Subcutaneous abdominal adipose tissue (tissue), 5 donors: Measurements from ENCODE around the gene F2RL2.

Experiments
- H3K27ac ChIP-seq: one replicate; pipeline ENCODE4 v1.7.0; 2013; ENCODE audit warnings: low read depth, mild to moderate bottlenecking, inconsistent platforms, low read length, moderate library complexity
- H3K27me3 ChIP-seq, 5 donors: one replicate each; pipeline ENCODE4 v1.7.0; 2013; ENCODE audit warnings: low read length in 5 of 5, inconsistent platforms in 1 of 5; ENCODE audit not compliant: control insufficient read depth in 5 of 5, insufficient read depth in 4 of 5
- H3K36me3 ChIP-seq, 5 donors: one replicate each; pipeline ENCODE4 v1.7.0; 2013; ENCODE audit warnings: low read length in 5 of 5; ENCODE audit not compliant: control insufficient read depth in 5 of 5, insufficient read depth in 5 of 5
- H3K4me1 ChIP-seq, 5 donors: one replicate each; pipeline ENCODE4 v1.7.0; 2013; ENCODE audit warnings: low read length in 5 of 5, mild to moderate bottlenecking in 3 of 5, moderate library complexity in 1 of 5; ENCODE audit not compliant: control insufficient read depth in 5 of 5, insufficient read depth in 5 of 5
- H3K4me3 ChIP-seq, 5 donors: one replicate each; pipeline ENCODE4 v1.7.0; 2013; ENCODE audit warnings: low read length in 5 of 5, low read depth in 1 of 5
- H3K9ac ChIP-seq, 5 donors: one replicate each; pipeline ENCODE4 v1.7.0; 2013; ENCODE audit warnings: low read length in 5 of 5, mild to moderate bottlenecking in 4 of 5, moderate library complexity in 3 of 5
- H3K9me3 ChIP-seq, 5 donors: one replicate each; pipeline ENCODE4 v1.7.0; 2013; ENCODE audit warnings: low read length in 5 of 5; ENCODE audit not compliant: control insufficient read depth in 5 of 5
- donor health status: healthy.
- donor health status: healthy.
- donor health status: healthy.
- donor health status: healthy.
- donor health status: healthy.

F2RL2 gene

DNA sequence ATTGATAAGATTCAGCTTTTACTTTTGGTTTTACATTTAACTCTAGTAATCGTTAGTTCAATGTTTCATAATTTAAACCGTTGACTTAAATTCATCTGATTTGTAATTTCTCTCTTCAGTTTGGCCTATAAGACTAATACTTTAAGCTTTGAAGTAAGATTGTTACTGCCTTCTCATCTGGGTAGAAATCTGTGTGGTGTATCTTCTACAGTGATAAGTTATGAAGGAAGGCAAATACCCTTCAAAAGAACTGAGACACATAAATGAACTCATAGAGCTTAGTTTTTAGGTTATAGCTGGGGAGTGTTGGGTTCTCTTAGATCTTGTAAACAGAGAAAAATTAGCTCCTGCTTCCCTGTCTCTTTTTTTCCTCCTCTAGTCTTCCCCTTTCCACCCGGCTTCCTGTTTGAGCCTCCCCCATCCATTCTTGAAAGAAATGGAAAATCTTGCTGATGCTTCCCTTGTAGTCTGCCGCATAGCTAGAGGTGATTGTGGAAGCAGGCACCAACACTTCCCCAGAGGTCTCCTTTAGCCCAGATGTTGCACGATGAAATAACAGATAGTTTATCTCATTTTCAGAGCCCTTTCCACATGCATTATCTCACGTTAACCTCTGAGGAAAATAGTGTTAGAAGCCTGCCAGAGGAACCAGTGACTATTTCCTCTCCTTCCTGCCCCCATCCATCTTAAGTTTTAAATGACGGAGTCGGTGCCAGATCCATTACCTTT, 2.0 kb upstream of the F2RL2 start:
- H3K27ac ChIP-seq = no peak overlapping the region
- H3K27me3 ChIP-seq = no peaks in the 10 kb centered on the region
- H3K4me1 ChIP-seq = peaks cover 0 to 10% (median 4%) of the 10 kb centered on the region in 5 donors
- H3K4me3 ChIP-seq = no peak overlapping the region
- no peaks in the 10 kb centered on the region for H3K36me3 ChIP-seq
- no peaks in the 10 kb centered on the region for H3K9me3 ChIP-seq
- no peak overlapping the region for H3K9ac ChIP-seq

DNA sequence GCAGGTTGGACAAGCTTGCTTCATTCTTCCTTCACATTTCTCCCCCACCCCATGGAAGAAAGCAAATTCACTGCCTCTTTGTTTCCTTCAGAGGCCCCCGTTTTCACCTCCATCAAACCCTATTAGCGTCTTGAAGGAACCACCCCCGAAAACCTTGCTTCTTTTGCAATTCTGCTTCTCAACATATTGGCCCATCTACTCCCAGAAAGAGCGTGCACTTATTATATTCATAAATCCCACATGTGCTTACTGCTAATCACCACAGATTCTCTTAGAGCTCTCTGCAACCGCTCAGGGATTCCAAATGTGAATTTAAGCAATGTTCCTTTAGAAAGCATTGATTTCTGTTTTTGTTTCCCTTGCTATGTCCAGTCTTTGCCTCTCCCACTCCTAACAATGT, 1.1 kb downstream of the F2RL2 start:
- Histone ChIP-seq H3K36me3 (no peaks in the 10 kb centered on the region), H3K4me1 (peaks cover 0 to 10% (median 4%) of the 10 kb centered on the region in 5 donors), H3K9ac (no peak overlapping the region), H3K9me3 (no peaks in the 10 kb centered on the region), H3K27me3 (no peaks in the 10 kb centered on the region), H3K4me3 (no peak overlapping the region), H3K27ac (no peak overlapping the region)

DNA sequence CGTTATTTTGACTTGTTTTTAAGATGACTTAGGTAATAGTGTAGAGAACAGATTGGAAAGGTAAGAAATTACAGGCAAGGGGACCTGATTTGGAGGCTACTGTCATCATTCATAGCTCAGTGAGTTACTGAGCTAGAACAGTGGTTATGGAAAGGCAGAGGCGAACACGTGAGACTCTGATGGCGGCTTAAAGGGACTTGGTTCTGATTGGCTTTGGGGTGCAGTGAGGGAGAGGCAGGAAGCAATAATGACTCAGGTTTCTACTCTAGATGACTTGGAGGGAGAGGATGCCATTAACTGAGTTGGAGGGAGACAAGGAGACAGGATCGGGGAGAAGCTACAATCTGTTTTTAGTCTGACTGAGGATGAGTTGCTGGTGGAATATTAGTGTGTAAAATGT, 3.0 kb downstream of the F2RL2 start:
- Histone ChIP-seq H3K4me1 (peaks cover 0 to 2% (median 0%) of the 10 kb centered on the region in 5 donors), H3K9ac (no peak overlapping the region), H3K36me3 (no peaks in the 10 kb centered on the region), H3K27ac (no peak overlapping the region), H3K4me3 (no peak overlapping the region), H3K9me3 (no peaks in the 10 kb centered on the region), H3K27me3 (no peaks in the 10 kb centered on the region)

DNA sequence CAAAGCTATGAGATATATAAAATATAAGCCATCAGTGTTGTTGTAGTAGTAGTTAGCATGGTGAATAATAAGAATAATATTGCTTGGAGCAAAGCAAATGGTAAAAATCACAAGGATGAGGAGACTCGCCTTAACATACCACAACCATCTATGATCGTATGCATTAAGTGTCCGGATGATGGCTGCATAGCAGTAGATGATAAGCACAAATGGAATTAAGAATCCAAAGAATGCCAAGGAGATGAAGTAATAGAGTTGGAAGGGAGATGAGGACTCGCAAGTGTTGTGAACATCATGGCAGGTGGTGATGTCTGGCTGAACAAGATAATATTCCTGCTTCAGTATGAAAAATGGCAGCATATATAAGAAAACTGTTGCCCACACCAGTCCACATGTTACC, 5.5 kb downstream of the F2RL2 start:
- Histone ChIP-seq H3K27me3 (no peaks in the 10 kb centered on the region), H3K36me3 (peaks cover 0 to 3% (median 0%) of the 10 kb centered on the region in 5 donors), H3K9ac (no peak overlapping the region), H3K27ac (no peak overlapping the region), H3K9me3 (no peaks in the 10 kb centered on the region), H3K4me1 (no peaks in the 10 kb centered on the region), H3K4me3 (no peak overlapping the region)

DNA sequence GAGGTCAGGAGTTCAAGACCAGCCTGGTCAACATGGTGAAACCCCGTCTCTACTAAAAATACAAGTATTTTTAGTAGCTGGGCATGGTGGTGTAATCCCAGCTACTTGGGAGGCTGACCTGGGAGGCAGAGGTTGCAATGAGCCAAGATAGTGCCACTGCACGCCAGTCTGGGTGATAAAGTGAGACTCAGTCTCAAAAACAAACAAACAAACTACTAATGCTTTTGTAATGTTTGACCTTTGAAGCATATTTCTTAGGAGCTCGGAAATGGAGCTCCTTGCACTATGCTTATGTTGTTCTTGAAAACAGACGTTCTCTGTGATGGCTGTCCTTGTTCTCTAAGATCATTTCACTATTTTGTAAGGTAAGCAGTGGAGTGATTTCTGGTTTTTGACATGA, 6.0 kb downstream of the F2RL2 start:
- no peaks in the 10 kb centered on the region for H3K4me1 ChIP-seq
- H3K36me3 ChIP-seq = peaks cover 0 to 3% (median 0%) of the 10 kb centered on the region in 5 donors
- H3K4me3 ChIP-seq = no peak overlapping the region
- no peak overlapping the region for H3K27ac ChIP-seq
- no peak overlapping the region for H3K9ac ChIP-seq
- no peaks in the 10 kb centered on the region for H3K9me3 ChIP-seq
- no peaks in the 10 kb centered on the region for H3K27me3 ChIP-seq

DNA sequence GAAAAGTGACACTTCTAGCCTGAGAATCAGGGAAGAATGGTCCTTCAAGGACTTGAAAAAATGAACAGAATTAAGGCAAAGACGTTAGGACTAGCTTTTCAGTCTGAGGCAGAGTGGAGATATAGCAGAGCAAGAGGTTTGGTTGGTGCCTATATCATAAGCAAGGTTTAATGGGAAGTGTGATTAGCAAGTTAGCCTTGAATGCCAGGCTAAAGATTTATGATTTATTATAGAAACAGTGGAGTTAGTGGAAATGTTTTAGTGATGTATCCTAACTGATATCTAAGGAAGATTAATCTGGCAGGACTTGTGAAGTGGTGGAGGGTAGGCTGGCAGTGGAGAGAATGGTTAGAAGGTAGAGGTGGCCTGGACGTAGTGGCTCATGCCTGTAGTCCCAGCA, 7.0 kb downstream of the F2RL2 start:
- Histone ChIP-seq H3K4me3 (no peak overlapping the region), H3K9ac (no peak overlapping the region), H3K9me3 (no peaks in the 10 kb centered on the region), H3K4me1 (no peaks in the 10 kb centered on the region), H3K27ac (no peak overlapping the region), H3K27me3 (no peaks in the 10 kb centered on the region), H3K36me3 (peaks cover 0 to 7% (median 3%) of the 10 kb centered on the region in 5 donors)

DNA sequence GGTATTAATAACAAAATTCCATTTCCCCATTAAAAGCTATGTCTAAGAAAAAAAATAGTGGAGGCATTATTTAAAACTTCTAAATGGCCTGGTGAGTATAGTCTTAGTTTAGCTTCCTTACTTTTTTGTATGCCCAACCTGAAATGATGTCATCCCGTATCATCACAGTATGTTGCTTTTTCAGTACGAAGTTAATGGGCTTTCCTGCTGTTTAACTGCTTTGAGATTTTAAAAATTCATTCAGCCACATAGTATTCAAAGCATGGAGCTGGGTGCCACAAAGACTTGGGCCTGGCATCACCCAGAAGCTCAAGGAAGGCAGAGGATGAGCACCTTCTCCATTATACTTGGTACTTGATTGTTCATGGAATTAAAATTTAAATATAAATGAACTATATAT, 7.4 kb downstream of the F2RL2 start:
- Histone ChIP-seq H3K27me3 (no peaks in the 10 kb centered on the region), H3K4me1 (no peaks in the 10 kb centered on the region), H3K4me3 (no peak overlapping the region), H3K9ac (no peak overlapping the region), H3K36me3 (peaks cover 0 to 7% (median 3%) of the 10 kb centered on the region in 5 donors), H3K27ac (no peak overlapping the region), H3K9me3 (no peaks in the 10 kb centered on the region)

DNA sequence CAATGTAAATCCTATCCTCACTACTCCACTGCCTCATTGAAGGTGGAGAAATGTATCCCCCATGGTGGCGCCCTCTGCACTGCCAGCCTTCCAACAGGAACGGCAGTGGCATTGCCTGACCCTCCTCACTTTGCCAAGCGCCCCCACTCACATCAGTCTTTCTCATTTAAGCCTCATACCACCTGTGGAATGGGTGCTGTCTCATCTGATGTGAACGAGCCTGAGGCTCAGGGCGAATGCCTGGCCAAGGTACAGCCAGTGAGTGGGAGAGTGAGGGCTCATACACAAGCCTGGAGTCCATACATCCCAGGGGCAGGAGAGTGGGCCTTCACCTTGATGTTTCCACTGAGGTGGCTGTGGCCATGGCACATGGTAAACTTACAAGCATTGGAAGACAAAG, 10.3 kb downstream of the F2RL2 start:
- no peaks in the 10 kb centered on the region for H3K9me3 ChIP-seq
- no peak overlapping the region for H3K9ac ChIP-seq
- H3K4me3 ChIP-seq = no peak overlapping the region
- peaks cover 0 to under 1% (median 0%) of the 10 kb centered on the region in 5 donors for H3K4me1 ChIP-seq
- H3K27me3 ChIP-seq = no peaks in the 10 kb centered on the region
- peaks cover 0 to 7% (median 3%) of the 10 kb centered on the region in 5 donors for H3K36me3 ChIP-seq
- H3K27ac ChIP-seq = no peak overlapping the region

DNA sequence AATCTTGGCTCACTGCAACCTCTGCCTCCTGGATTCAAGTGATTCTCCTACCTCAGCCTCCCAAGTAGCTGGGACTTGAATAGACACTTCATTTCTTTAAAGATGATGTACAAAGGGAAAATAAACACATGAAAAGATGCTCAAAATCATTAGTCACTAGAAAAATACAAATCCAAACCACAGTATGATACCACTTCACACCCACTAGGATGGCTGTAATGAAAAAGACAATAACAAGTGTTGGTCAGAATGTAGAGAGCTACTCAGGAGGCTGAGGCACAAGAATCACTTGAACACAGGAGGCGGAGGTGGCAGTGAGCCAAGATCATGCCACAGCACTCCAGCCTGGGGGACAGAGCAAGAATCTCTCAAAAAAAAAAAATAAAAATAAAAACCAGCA, 13.0 kb downstream of the F2RL2 start:
- no peaks in the 10 kb centered on the region for H3K27me3 ChIP-seq
- H3K4me3 ChIP-seq = no peak overlapping the region
- H3K9me3 ChIP-seq = no peaks in the 10 kb centered on the region
- H3K4me1 ChIP-seq = peaks cover 0 to 14% (median 0%) of the 10 kb centered on the region in 5 donors
- H3K9ac ChIP-seq = no peak overlapping the region
- H3K27ac ChIP-seq = no peak overlapping the region
- H3K36me3 ChIP-seq = peaks cover 0 to 7% (median 3%) of the 10 kb centered on the region in 5 donors

DNA sequence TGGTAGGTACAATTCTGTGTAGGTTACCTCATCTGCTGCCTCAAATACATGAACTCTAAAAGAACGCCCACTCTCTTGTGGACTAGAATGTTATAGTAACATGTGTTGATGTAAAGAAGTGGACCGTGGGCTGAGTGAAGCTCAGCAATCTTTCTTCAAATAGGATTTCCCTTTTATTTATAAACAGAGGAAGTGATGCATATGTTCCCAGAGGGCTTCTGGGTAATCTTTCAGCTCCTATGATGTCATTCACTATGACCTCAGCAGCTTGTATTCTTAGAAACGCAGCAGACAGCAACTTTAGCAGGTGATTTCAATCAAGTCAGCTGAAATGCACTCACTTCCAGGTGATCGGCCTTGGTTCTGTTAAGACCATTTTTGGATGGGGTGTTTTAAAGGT, 14.4 kb downstream of the F2RL2 start:
- H3K4me1 ChIP-seq = peaks cover 0 to 14% (median 0%) of the 10 kb centered on the region in 5 donors
- no peaks in the 10 kb centered on the region for H3K9me3 ChIP-seq
- no peaks in the 10 kb centered on the region for H3K27me3 ChIP-seq
- no peak overlapping the region for H3K27ac ChIP-seq
- peaks cover 0 to 5% (median 3%) of the 10 kb centered on the region in 5 donors for H3K36me3 ChIP-seq
- no peak overlapping the region for H3K4me3 ChIP-seq
- H3K9ac ChIP-seq = no peak overlapping the region
